Measurements from ENCODE around the gene ADISSP. TPM values are rescaled to one million over a fixed set of nuclear protein-coding genes. Genes with fewer than 3 reads are reported as not detected.

Gene ADISSP
- total and polyA plus RNA-seq, 2 of the 13 experiments (the other 11 are each of a cell fraction or from before 2014, with no cell fraction given) = 38.3 to 90.6 TPM

- TF ChIP-seq, protein P1, sequence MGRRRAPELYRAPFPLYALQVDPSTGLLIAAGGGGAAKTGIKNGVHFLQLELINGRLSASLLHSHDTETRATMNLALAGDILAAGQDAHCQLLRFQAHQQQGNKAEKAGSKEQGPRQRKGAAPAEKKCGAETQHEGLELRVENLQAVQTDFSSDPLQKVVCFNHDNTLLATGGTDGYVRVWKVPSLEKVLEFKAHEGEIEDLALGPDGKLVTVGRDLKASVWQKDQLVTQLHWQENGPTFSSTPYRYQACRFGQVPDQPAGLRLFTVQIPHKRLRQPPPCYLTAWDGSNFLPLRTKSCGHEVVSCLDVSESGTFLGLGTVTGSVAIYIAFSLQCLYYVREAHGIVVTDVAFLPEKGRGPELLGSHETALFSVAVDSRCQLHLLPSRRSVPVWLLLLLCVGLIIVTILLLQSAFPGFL (CRISPR knock-in tag; IDR thresholded peaks at IDR 0.05) = no peak
- TF ChIP-seq KDM2A (CRISPR knock-in tag; IDR thresholded peaks at IDR 0.05; ENCODE audit: borderline replicate concordance, low read depth) = peak; percentile 97
- TF ChIP-seq HMG20B (CRISPR knock-in tag; conservative IDR thresholded peaks at IDR 0.05) = peak; percentile 70
- no peak for TF ChIP-seq ADNP (CRISPR knock-in tag; IDR thresholded peaks at IDR 0.05)
- TF ChIP-seq HNF4G (IDR thresholded peaks at IDR 0.05; ENCODE audit: borderline replicate concordance, low read depth, low read length) = 0 out of 2 replicates have a peak, but pooled peaks have one; percentile 23
- TF ChIP-seq HNF4G (CRISPR knock-in tag; IDR thresholded peaks at IDR 0.05; ENCODE audit: borderline replicate concordance, low read depth) = no peak
- TF ChIP-seq ZNF230 (CRISPR knock-in tag; IDR thresholded peaks at IDR 0.05) = peak; percentile 91
- no peak for TF ChIP-seq ZC3H4 (CRISPR knock-in tag; IDR thresholded peaks at IDR 0.05; ENCODE audit: borderline replicate concordance)
- peak; percentile 88; the same call in 1 of the 2 replicates for TF ChIP-seq ZNF839 (CRISPR knock-in tag; IDR thresholded peaks at IDR 0.05; ENCODE audit: borderline replicate concordance)
- peak; percentile 98 for TF ChIP-seq ZNF605 (CRISPR knock-in tag; IDR thresholded peaks at IDR 0.05)
- peak; percentile 61; the same call in 1 of the 2 replicates for TF ChIP-seq ZBTB8A (CRISPR knock-in tag; IDR thresholded peaks at IDR 0.05; ENCODE audit: borderline replicate concordance, low read depth)
- TF ChIP-seq AHDC1 (CRISPR knock-in tag; IDR thresholded peaks at IDR 0.05; ENCODE audit: borderline replicate concordance) = peak; percentile 82
- TF ChIP-seq SRSF4 (IDR thresholded peaks at IDR 0.05; ENCODE audit: low read depth, low read length, poor library complexity, severe bottlenecking) = no peak
- no peak for TF ChIP-seq NFE2 (CRISPR knock-in tag; IDR thresholded peaks at IDR 0.05)
- no peak for TF ChIP-seq RELA (CRISPR knock-in tag; IDR thresholded peaks at IDR 0.05)
- no peak for TF ChIP-seq ZNF34 (CRISPR knock-in tag; IDR thresholded peaks at IDR 0.05; ENCODE audit: borderline replicate concordance)
- peak; percentile 95 for TF ChIP-seq HOXA3 (CRISPR knock-in tag; IDR thresholded peaks at IDR 0.05)
- peak; percentile 87; the same call in 1 of the 2 replicates for TF ChIP-seq ZNF558 (CRISPR knock-in tag; IDR thresholded peaks at IDR 0.05; ENCODE audit: borderline replicate concordance)
- TF ChIP-seq ISX (CRISPR knock-in tag; conservative IDR thresholded peaks at IDR 0.05) = peak; percentile 90; the same call in 1 of the 2 replicates
- TF ChIP-seq ZNF616 (CRISPR knock-in tag; IDR thresholded peaks at IDR 0.05; ENCODE audit: low read depth) = peak; percentile 94
- TF ChIP-seq ZNF430 (CRISPR knock-in tag; IDR thresholded peaks at IDR 0.05) = peak; percentile 95
- TF ChIP-seq KAT7 (CRISPR knock-in tag; IDR thresholded peaks at IDR 0.05; ENCODE audit: borderline replicate concordance) = peak; percentile 78; the same call in 1 of the 2 replicates
These were observed 44.1 kb upstream of the ADISSP start (continued) for GRCh38 chr20:3811467-3812258.

Measured in HepG2 (cell line).